Stimulated activated CD4-positive, alpha-beta T cell treated with anti-CD3 and anti-CD28 coated beads, Interleukin-4, amount 100 ng/mL, for 4 hours (primary cell): ENCODE data around the gene TOP3A.
"Not testable (repeated sequence)": the region's sequence is repeated elsewhere in the genome, so short reads cannot be mapped to it uniquely, and the experiment has no call there.

Source experiments
- DNase-seq, 2 experiments: peaks; one replicate each; pipeline ENCODE4 v3.0.0-alpha.2; 2020

Gene TOP3A

GRCh38 chr17:18314731-18315561 is at the start of gene TOP3A, which contains the start of gene SMCR8:
TOP3A (minus strand) TSS chr17:18314994; CDS start chr17:18314778, 216 bp downstream.
SMCR8 (plus strand) TSS chr17:18315293; CDS start chr17:18315790, 497 bp downstream.
- DNase-seq = peak; percentile 97 to 99

GRCh38 chr17:18364166-18364565 is 49.4 kb upstream of the TOP3A start:
- no peak for DNase-seq

- peak; percentile 86 to 90 for DNase-seq
Observed at GRCh38 chr17:18363101-18364049, 48.6 kb upstream of the TOP3A start, which contains the start of gene SHMT1. SHMT1 (minus strand) TSS chr17:18363550; CDS start chr17:18355981, 7,569 bp downstream.

GRCh38 chr17:18362698-18363100 is 47.9 kb upstream of the TOP3A start:
- peak in 1 of 2 experiments; percentile 5 for DNase-seq

- DNase-seq = no peak
Observed at GRCh38 chr17:18361837-18362697, 47.3 kb upstream of the TOP3A start.

GRCh38 chr17:18360518-18360917 is 45.7 kb upstream of the TOP3A start:
- no peak for DNase-seq

GRCh38 chr17:18356624-18357023 is 41.8 kb upstream of the TOP3A start:
- no peak for DNase-seq

- DNase-seq = no peak
Observed at GRCh38 chr17:18353541-18353940, 38.7 kb upstream of the TOP3A start.

GRCh38 chr17:18344021-18344420 is 29.2 kb upstream of the TOP3A start:
- no peak for DNase-seq

- DNase-seq = no peak
Observed at GRCh38 chr17:18339933-18340332, 25.1 kb upstream of the TOP3A start.

- DNase-seq = not testable (repeated sequence)
Observed at GRCh38 chr17:18338158-18338557, 23.4 kb upstream of the TOP3A start.

- DNase-seq = no peak
Observed at GRCh38 chr17:18332909-18333489, 18.2 kb upstream of the TOP3A start.

- no peak for DNase-seq
Observed at GRCh38 chr17:18331879-18332278, 17.1 kb upstream of the TOP3A start.

GRCh38 chr17:18328643-18329204 is 13.9 kb upstream of the TOP3A start:
- DNase-seq = no peak

- DNase-seq = no peak
Observed at GRCh38 chr17:18327556-18327955, 12.8 kb upstream of the TOP3A start.

GRCh38 chr17:18327093-18327492 is 12.3 kb upstream of the TOP3A start:
- DNase-seq = no peak

GRCh38 chr17:18326572-18326971 is 11.8 kb upstream of the TOP3A start:
- DNase-seq = no peak

- no peak for DNase-seq
Observed at GRCh38 chr17:18326039-18326438, 11.2 kb upstream of the TOP3A start.

GRCh38 chr17:18324140-18325050 is 9.6 kb upstream of the TOP3A start:
- no peak for DNase-seq

- DNase-seq = no peak
Observed at GRCh38 chr17:18323507-18324139, 8.8 kb upstream of the TOP3A start.
